WTC11 (cell line): Measurements from ENCODE around the gene PSG7.

Experiments
- CTCF ChIP-seq: fragments of 200-600 bp; IDR thresholded peaks from 2 replicates; pipeline ENCODE4 v1.8.0; 2022; ENCODE audit warnings: antibody characterized with exemption
- GRHL2 ChIP-seq: fragments of 250-450 bp; sonication (Bioruptor Pico); IDR thresholded peaks from 2 replicates; pipeline ENCODE4 v1.8.0; 2022; ENCODE audit warnings: mild to moderate bottlenecking, moderate library complexity; ENCODE audit not compliant: insufficient replicate concordance, severe bottlenecking
- KAT7 ChIP-seq: sonication (generic); formaldehyde crosslinking; IDR thresholded peaks from 2 replicates; pipeline ENCODE4 v1.8.1; 2023; ENCODE audit warnings: missing genetic modification reagents, mild to moderate bottlenecking, borderline replicate concordance
- MAX ChIP-seq: sonication (generic); formaldehyde crosslinking; IDR thresholded peaks from 2 replicates; pipeline ENCODE4 v1.8.0; 2022; ENCODE audit warnings: mild to moderate bottlenecking, missing genetic modification reagents
- MLX ChIP-seq: sonication (generic); formaldehyde crosslinking; IDR thresholded peaks from 2 replicates; pipeline ENCODE4 v1.8.1; 2023; ENCODE audit warnings: mild to moderate bottlenecking, missing genetic modification reagents, moderate library complexity
- NR1H2 ChIP-seq: sonication (generic); formaldehyde crosslinking; IDR thresholded peaks from 2 replicates; pipeline ENCODE4 v1.9.0; 2021; ENCODE audit warnings: mild to moderate bottlenecking, moderate library complexity, missing genetic modification reagents
- SP1 ChIP-seq: sonication (generic); formaldehyde crosslinking; conservative IDR thresholded peaks from 2 replicates; pipeline ENCODE4 v1.8.1; 2022; ENCODE audit warnings: missing genetic modification reagents
- ZNF219 ChIP-seq: sonication (generic); formaldehyde crosslinking; IDR thresholded peaks from 2 replicates; pipeline ENCODE4 v1.8.0; 2023; ENCODE audit warnings: missing genetic modification reagents, mild to moderate bottlenecking, borderline replicate concordance
- TF ChIP-seq, protein P1 (sequence below): sonication (generic); formaldehyde crosslinking; IDR thresholded peaks from 2 replicates; pipeline ENCODE4 v1.8.1; 2023; ENCODE audit warnings: mild to moderate bottlenecking, missing genetic modification reagents
- TF ChIP-seq, protein P2 (sequence below): sonication (generic); formaldehyde crosslinking; IDR thresholded peaks from 2 replicates; pipeline ENCODE4 v1.8.1; 2022; ENCODE audit warnings: mild to moderate bottlenecking, moderate library complexity, missing genetic modification reagents

GRCh38 chr19:42879613-42880012, 57.4 kb downstream of the PSG7 start, which contains the start of gene PSG1:
- TF ChIP-seq MLX (CRISPR knock-in tag) = no peak
- TF ChIP-seq, protein P1, sequence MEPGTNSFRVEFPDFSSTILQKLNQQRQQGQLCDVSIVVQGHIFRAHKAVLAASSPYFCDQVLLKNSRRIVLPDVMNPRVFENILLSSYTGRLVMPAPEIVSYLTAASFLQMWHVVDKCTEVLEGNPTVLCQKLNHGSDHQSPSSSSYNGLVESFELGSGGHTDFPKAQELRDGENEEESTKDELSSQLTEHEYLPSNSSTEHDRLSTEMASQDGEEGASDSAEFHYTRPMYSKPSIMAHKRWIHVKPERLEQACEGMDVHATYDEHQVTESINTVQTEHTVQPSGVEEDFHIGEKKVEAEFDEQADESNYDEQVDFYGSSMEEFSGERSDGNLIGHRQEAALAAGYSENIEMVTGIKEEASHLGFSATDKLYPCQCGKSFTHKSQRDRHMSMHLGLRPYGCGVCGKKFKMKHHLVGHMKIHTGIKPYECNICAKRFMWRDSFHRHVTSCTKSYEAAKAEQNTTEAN (CRISPR knock-in tag) = no peak
- TF ChIP-seq CTCF = no peak
- TF ChIP-seq SP1 (CRISPR knock-in tag) = no peak
- TF ChIP-seq, protein P2, sequence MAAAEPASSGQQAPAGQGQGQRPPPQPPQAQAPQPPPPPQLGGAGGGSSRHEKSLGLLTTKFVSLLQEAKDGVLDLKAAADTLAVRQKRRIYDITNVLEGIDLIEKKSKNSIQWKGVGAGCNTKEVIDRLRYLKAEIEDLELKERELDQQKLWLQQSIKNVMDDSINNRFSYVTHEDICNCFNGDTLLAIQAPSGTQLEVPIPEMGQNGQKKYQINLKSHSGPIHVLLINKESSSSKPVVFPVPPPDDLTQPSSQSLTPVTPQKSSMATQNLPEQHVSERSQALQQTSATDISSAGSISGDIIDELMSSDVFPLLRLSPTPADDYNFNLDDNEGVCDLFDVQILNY (CRISPR knock-in tag) = no peak
- TF ChIP-seq MAX (CRISPR knock-in tag) = no peak
- TF ChIP-seq NR1H2 (CRISPR knock-in tag) = no peak
- no peak for TF ChIP-seq KAT7 (CRISPR knock-in tag)
- no peak for TF ChIP-seq ZNF219
- TF ChIP-seq GRHL2 (CRISPR knock-in tag) = no peak
